CD4-positive, alpha-beta memory T cell (primary cell): ENCODE data around the gene UBE2D3. TPM values are rescaled to one million over a fixed set of nuclear protein-coding genes. Genes with fewer than 3 reads are reported as not detected.

ENCODE experiments used
- CTCF ChIA-PET: fragments of 350-600 bp; sonication (Branson Sonifier 250); formaldehyde crosslinking; loops from one replicate; lab custom pipeline; 2021; ENCODE audit warnings: inconsistent platforms; ENCODE audit not compliant: partially characterized antibody; lab: Charles Lee
- POLR2A ChIA-PET: fragments of 350-600 bp; sonication (Branson Sonifier 250); formaldehyde crosslinking; loops from one replicate; lab custom pipeline; 2021; ENCODE audit not compliant: partially characterized antibody; lab: Charles Lee
- DNase-seq, 5 donors: peaks; one replicate each; pipeline versions ENCODE4 v3.0.0 to v3.0.0-alpha.2; 2020 to 2022; ENCODE audit warnings: mixed read lengths in 1 of 5
- H3K27ac ChIP-seq: one replicate; pipeline ENCODE4 v1.7.0; 2013; ENCODE audit warnings: low read depth, low read length
- H3K27me3 ChIP-seq: 2 replicates; pipeline ENCODE4 v1.7.0; 2013; ENCODE audit warnings: mild to moderate bottlenecking, low read length, moderate library complexity; ENCODE audit not compliant: insufficient read depth
- H3K36me3 ChIP-seq: 2 replicates; pipeline ENCODE4 v1.7.0; 2013; ENCODE audit warnings: mild to moderate bottlenecking, low read length, moderate library complexity; ENCODE audit not compliant: insufficient read depth
- H3K4me1 ChIP-seq: 2 replicates; pipeline ENCODE4 v1.7.0; 2013; ENCODE audit warnings: mild to moderate bottlenecking, low read length, moderate library complexity; ENCODE audit not compliant: insufficient read depth
- H3K4me3 ChIP-seq, 2 donors: one replicate each; pipeline ENCODE4 v1.7.0; 2013; ENCODE audit warnings: low read length in 2 of 2, mild to moderate bottlenecking in 1 of 2
- H3K9me3 ChIP-seq, 2 donors: one replicate each; pipeline ENCODE4 v1.7.0; 2013; ENCODE audit warnings: low read length in 2 of 2, control low read depth in 1 of 2; ENCODE audit not compliant: control insufficient read depth in 1 of 2
- H3K27ac Mint-ChIP-seq, 7 donors: one replicate each; pipeline ENCODE4 v1.8.0; 2020 to 2021; ENCODE audit warnings: mixed read lengths in 7 of 7, mild to moderate bottlenecking in 6 of 7, inconsistent platforms in 3 of 7, moderate library complexity in 3 of 7
- H3K27me3 Mint-ChIP-seq, 2 donors: one replicate each; pipeline ENCODE4 v1.8.0; 2020 to 2021; ENCODE audit warnings: mixed read lengths in 2 of 2
- H3K36me3 Mint-ChIP-seq, 2 donors: one replicate each; pipeline ENCODE4 v1.8.0; 2020 to 2021; ENCODE audit warnings: mixed read lengths in 2 of 2, inconsistent platforms in 1 of 2, mild to moderate bottlenecking in 1 of 2
- H3K4me1 Mint-ChIP-seq, 4 donors: one replicate each; pipeline ENCODE4 v1.8.0; 2020 to 2021; ENCODE audit warnings: mixed read lengths in 4 of 4, mild to moderate bottlenecking in 1 of 4
- H3K4me3 Mint-ChIP-seq, 8 donors: one replicate each; pipeline ENCODE4 v1.8.0; 2020 to 2021; ENCODE audit warnings: mixed read lengths in 8 of 8, mild to moderate bottlenecking in 7 of 8, moderate library complexity in 6 of 8, inconsistent platforms in 3 of 8
- H3K9me3 Mint-ChIP-seq, 8 donors: one replicate each; pipeline ENCODE4 v1.8.0; 2020 to 2021; ENCODE audit warnings: mixed read lengths in 8 of 8, mild to moderate bottlenecking in 5 of 8, inconsistent platforms in 3 of 8, moderate library complexity in 1 of 8
- intact Hi-C: fragments of 100-400 bp; cut with micrococcal nuclease; formaldehyde crosslinking; loops from one replicate; pipeline ENCODE4 v1.15.1; 2023
- polyA plus RNA-seq, 2 donors: library from polyadenylated mRNA; unstranded; fragments of 300-500 nt; fragmentation: Illumina TruSeq; gene quantifications; one replicate each; pipeline ENCODE4 v1.2.3, GENCODE V29; 2021
- total RNA-seq, 2 experiments: library from RNA; stranded (reverse); gene quantifications; one replicate each; pipeline ENCODE4 v1.2.3, GENCODE V29; 2021

UBE2D3 gene
- total and polyA plus RNA-seq, 4 experiments from 2014 or later = 337 to 768 (median 406) TPM

DNA sequence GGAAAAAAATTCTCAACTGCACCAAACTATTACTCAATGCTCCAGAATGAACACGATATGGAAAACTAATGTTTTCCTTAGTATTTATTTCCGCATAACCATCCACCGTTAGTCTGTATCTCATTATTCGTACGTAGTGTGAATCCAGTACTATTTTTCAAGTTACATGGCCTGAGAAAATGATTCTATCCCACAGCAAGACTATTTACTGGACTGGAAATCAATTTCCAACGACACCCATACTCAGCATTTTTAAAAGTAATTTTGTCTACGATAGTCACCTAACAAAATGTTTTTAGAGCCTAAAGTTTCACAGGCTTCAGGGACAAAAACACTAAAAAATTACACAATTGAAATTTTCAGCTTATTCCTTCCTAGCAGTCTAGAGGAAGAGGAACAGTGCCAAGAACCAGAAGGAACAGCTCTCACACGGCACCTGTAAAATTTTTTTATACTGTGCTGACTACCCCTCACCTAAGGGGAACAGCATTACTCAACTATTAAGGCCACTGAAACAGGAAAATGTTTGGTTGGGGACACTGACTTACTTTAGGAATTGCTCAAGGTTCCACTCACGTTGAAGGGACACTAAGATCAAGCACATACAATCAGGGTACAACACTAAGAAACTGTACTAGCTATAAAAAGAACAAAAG, 9.6 kb downstream of the UBE2D3 start:
- intact Hi-C loops = no loop called here

GRCh38 chr4:102817021-102817605, 10.2 kb downstream of the UBE2D3 start:
- no peak for DNase-seq
- Histone ChIP-seq H3K27me3 (no peaks in the 10 kb centered on the region), H3K4me3 (no peak overlapping the region), H3K4me1 (peaks cover 98% of the 10 kb centered on the region), H3K9me3 (no peaks in the 10 kb centered on the region), H3K27ac (peak overlapping the region; percentile 46), H3K36me3 (peaks cover 9% of the 10 kb centered on the region)
- H3K4me3 Mint-ChIP-seq = peak overlapping the region; percentile 28 to 84 (median 65)
- ChIA-PET POLR2A (interaction anchor here (1.1 to 15.4 kb wide), 4 partner anchors 9 to 51 kb away, joined by 4 to 409 read pairs (median 84); partner anchors contain the start of genes CISD2 and UBE2D3), CTCF (interaction anchor here (0.8 to 4.0 kb wide), 6 partner anchors 8 to 386 kb away, joined by 3 to 17 read pairs (median 4); partner anchors contain the start of gene UBE2D3)
- intact Hi-C loops = no loop called here
- H3K27me3 Mint-ChIP-seq = no peaks in the 10 kb centered on the region
- peak overlapping the region; percentile 1 to 91 (median 77) for H3K27ac Mint-ChIP-seq
- no peaks in the 10 kb centered on the region for H3K9me3 Mint-ChIP-seq
- H3K36me3 Mint-ChIP-seq = peaks cover 31 to 64% of the 10 kb centered on the region in 2 donors
- H3K4me1 Mint-ChIP-seq = peaks cover 68 to 92% (median 79%) of the 10 kb centered on the region in 4 donors

More for the DNA sequence above, 9.6 kb downstream of the UBE2D3 start:
- H3K27ac ChIP-seq = peak overlapping the region; percentile 46
- Mint-ChIP-seq H3K27ac (peak overlapping the region in 6 of 7 donors; percentile 1 to 91 (median 77)), H3K27me3 (no peaks in the 10 kb centered on the region), H3K9me3 (no peaks in the 10 kb centered on the region), H3K36me3 (peaks cover 32 to 64% of the 10 kb centered on the region in 2 donors), H3K4me3 (peak overlapping the region; percentile 47 to 84 (median 65)), H3K4me1 (peaks cover 69 to 92% (median 79%) of the 10 kb centered on the region in 4 donors)
- H3K27me3 ChIP-seq = no peaks in the 10 kb centered on the region
- peaks cover 98% of the 10 kb centered on the region for H3K4me1 ChIP-seq
- CTCF ChIA-PET = interaction anchor here (0.8 to 4.0 kb wide), 5 partner anchors 7 to 387 kb away, joined by 3 to 17 read pairs (median 4); partner anchors contain the start of gene UBE2D3
- H3K9me3 ChIP-seq = no peaks in the 10 kb centered on the region
- peaks cover 9% of the 10 kb centered on the region for H3K36me3 ChIP-seq
- POLR2A ChIA-PET = interaction anchor here (1.1 to 15.4 kb wide), 5 partner anchors 8 to 187 kb away, joined by 4 to 409 read pairs (median 7); partner anchors contain the start of genes CISD2 and UBE2D3
- no peak for DNase-seq
- peak overlapping the region in 1 of 2 donors; percentile 13 for H3K4me3 ChIP-seq

DNA sequence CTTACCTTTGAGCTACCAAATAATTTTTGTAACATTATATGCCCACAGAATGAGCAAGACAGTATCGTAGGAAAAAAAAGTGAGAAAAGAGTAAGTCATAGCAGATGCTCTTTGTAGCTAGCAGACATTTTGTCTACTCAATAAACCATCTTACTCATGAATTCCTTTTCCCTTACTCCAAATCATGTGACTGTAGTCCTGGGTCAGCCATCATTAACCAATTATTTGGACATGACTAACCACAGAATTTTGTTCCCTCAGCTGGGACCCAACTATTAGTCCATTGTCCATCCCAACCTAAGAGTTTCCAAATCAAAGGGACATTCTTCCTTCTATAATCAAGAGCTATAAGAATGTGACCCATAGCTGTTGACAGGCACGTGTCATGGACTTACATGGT, 11.4 kb downstream of the UBE2D3 start:
- ChIA-PET POLR2A (interaction anchor here (1.0 to 15.4 kb wide), 3 partner anchors 10 to 52 kb away, joined by 3 to 409 read pairs (median 161); partner anchors contain the start of genes CISD2 and UBE2D3), CTCF (interaction anchor here (0.9 to 4.0 kb wide), 3 partner anchors 9 to 68 kb away, joined by 3 to 17 read pairs (median 14); partner anchors contain the start of gene UBE2D3)
- Histone ChIP-seq H3K4me3 (no peak overlapping the region), H3K27ac (no peak overlapping the region), H3K36me3 (peaks cover 9% of the 10 kb centered on the region), H3K4me1 (peaks cover 98% of the 10 kb centered on the region), H3K27me3 (no peaks in the 10 kb centered on the region), H3K9me3 (no peaks in the 10 kb centered on the region)
- Mint-ChIP-seq H3K27me3 (no peaks in the 10 kb centered on the region), H3K4me1 (peaks cover 70 to 92% (median 81%) of the 10 kb centered on the region in 4 donors), H3K9me3 (no peaks in the 10 kb centered on the region), H3K36me3 (peaks cover 35 to 66% of the 10 kb centered on the region in 2 donors), H3K27ac (peak overlapping the region in 5 of 7 donors; percentile 23 to 77 (median 45)), H3K4me3 (peak overlapping the region in 6 of 8 donors; percentile 7 to 84 (median 70))
- DNase-seq = no peak
- intact Hi-C loops = no loop called here

DNA sequence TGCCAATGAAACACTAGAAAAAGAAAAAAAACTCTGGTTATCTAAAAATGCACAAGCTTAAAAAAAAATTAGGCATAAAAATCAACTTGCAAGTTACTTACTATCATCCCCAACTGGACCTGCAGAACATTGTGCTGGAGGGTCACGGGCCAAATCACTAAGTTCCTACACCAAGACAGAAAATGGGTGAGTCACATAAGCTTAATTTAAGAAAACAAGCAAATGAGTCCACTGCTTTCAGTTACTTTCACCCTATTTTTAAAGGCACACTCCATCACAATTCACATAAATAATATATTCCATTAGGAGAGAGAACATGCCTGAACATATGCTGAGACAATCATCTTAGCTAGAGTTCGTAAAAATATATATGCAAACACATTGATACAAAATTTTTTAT, 17.7 kb downstream of the UBE2D3 start:
- peak overlapping the region in 4 of 7 donors; percentile 43 to 72 (median 63) for H3K27ac Mint-ChIP-seq
- Histone ChIP-seq H3K27me3 (no peaks in the 10 kb centered on the region), H3K4me3 (no peak overlapping the region), H3K27ac (no peak overlapping the region), H3K36me3 (peaks cover 33% of the 10 kb centered on the region), H3K9me3 (no peaks in the 10 kb centered on the region), H3K4me1 (peaks cover 94% of the 10 kb centered on the region)
- CTCF ChIA-PET = interaction anchor here (0.7 to 2.3 kb wide), 3 partner anchors 11 to 361 kb away, joined by 3 to 8 read pairs (median 6); partner anchors contain the start of gene UBE2D3
- DNase-seq = no peak
- intact Hi-C loops = loop anchor here (2.0 kb wide), 1 partner anchor 13 kb away; no protein-coding TSS in a partner anchor
- peaks cover 51 to 98% (median 69%) of the 10 kb centered on the region in 4 donors for H3K4me1 Mint-ChIP-seq
- H3K4me3 Mint-ChIP-seq = peak overlapping the region in 3 of 8 donors; percentile 51 to 65 (median 61)
- peaks cover 49 to 78% of the 10 kb centered on the region in 2 donors for H3K36me3 Mint-ChIP-seq
- POLR2A ChIA-PET = interaction anchor here (0.6 to 11.9 kb wide), 6 partner anchors 9 to 140 kb away, joined by 3 to 161 read pairs (median 6); partner anchors contain the start of genes CISD2 and UBE2D3
- no peaks in the 10 kb centered on the region for H3K9me3 Mint-ChIP-seq
- H3K27me3 Mint-ChIP-seq = no peaks in the 10 kb centered on the region

GRCh38 chr4:102809190-102809589, 18.2 kb downstream of the UBE2D3 start:
- Histone ChIP-seq H3K27me3 (no peaks in the 10 kb centered on the region), H3K9me3 (no peaks in the 10 kb centered on the region), H3K36me3 (peaks cover 33% of the 10 kb centered on the region), H3K4me3 (no peak overlapping the region), H3K27ac (no peak overlapping the region), H3K4me1 (peaks cover 89% of the 10 kb centered on the region)
- peaks cover 48 to 93% (median 65%) of the 10 kb centered on the region in 4 donors for H3K4me1 Mint-ChIP-seq
- no peak for DNase-seq
- peak overlapping the region in 2 of 8 donors; percentile 19 to 66 for H3K4me3 Mint-ChIP-seq
- H3K27ac Mint-ChIP-seq = peak overlapping the region in 5 of 7 donors; percentile 20 to 69 (median 23)
- peaks cover 49 to 81% of the 10 kb centered on the region in 2 donors for H3K36me3 Mint-ChIP-seq
- no peaks in the 10 kb centered on the region for H3K9me3 Mint-ChIP-seq
- H3K27me3 Mint-ChIP-seq = no peaks in the 10 kb centered on the region
- POLR2A ChIA-PET = interaction anchor here (0.9 to 11.9 kb wide), 4 partner anchors 10 to 60 kb away, joined by 3 to 161 read pairs (median 6); partner anchors contain the start of genes CISD2 and UBE2D3
- intact Hi-C loops = loop anchor here (2.0 kb wide), 1 partner anchor 14 kb away; no protein-coding TSS in a partner anchor
- CTCF ChIA-PET = interaction anchor here (1.5 to 2.3 kb wide), 2 partner anchors 12 to 19 kb away, joined by 6 to 8 read pairs; partner anchors contain the start of gene UBE2D3

- peaks cover 48 to 79% of the 10 kb centered on the region in 2 donors for H3K36me3 Mint-ChIP-seq
- Histone ChIP-seq H3K27ac (no peak overlapping the region), H3K4me1 (peaks cover 83% of the 10 kb centered on the region), H3K4me3 (no peak overlapping the region), H3K9me3 (no peaks in the 10 kb centered on the region), H3K36me3 (peaks cover 34% of the 10 kb centered on the region), H3K27me3 (no peaks in the 10 kb centered on the region)
- H3K27me3 Mint-ChIP-seq = no peaks in the 10 kb centered on the region
- ChIA-PET CTCF (no interaction called here), POLR2A (interaction anchor here (0.9 to 2.8 kb wide), 2 partner anchors 18 to 20 kb away, joined by 3 to 13 read pairs; partner anchors contain the start of gene UBE2D3)
- intact Hi-C loops = loop anchor here (2.0 kb wide), 1 partner anchor 15 kb away; no protein-coding TSS in a partner anchor
- DNase-seq = no peak
- peak overlapping the region in 1 of 7 donors; percentile 69 for H3K27ac Mint-ChIP-seq
- peak overlapping the region in 1 of 8 donors; percentile 10 for H3K4me3 Mint-ChIP-seq
- no peaks in the 10 kb centered on the region for H3K9me3 Mint-ChIP-seq
- H3K4me1 Mint-ChIP-seq = peaks cover 42 to 89% (median 60%) of the 10 kb centered on the region in 4 donors
These were observed 19.3 kb downstream of the UBE2D3 start for GRCh38 chr4:102808009-102808408.
